Parathyroid adenoma (tissue), 2 donors: ENCODE measurements around the gene RAB20.

Experiments
- H2AFZ ChIP-seq: fragments of 300-600 bp; sonication (generic); one replicate; pipeline ENCODE4 v1.7.0; 2017; ENCODE audit warnings: antibody characterized with exemption, mild to moderate bottlenecking
- H3K27ac ChIP-seq: fragments of 300-600 bp; sonication (generic); one replicate; pipeline ENCODE4 v1.7.0; 2017
- H3K27me3 ChIP-seq: fragments of 300-600 bp; sonication (generic); one replicate; pipeline ENCODE4 v1.7.0; 2017; ENCODE audit warnings: low read length; ENCODE audit not compliant: control insufficient read depth, insufficient read depth
- H3K36me3 ChIP-seq: fragments of 300-600 bp; sonication (generic); one replicate; pipeline ENCODE4 v1.7.0; 2017; ENCODE audit warnings: low read length; ENCODE audit not compliant: control insufficient read depth, insufficient read depth
- H3K4me1 ChIP-seq: fragments of 300-600 bp; sonication (generic); one replicate; pipeline ENCODE4 v1.7.0; 2017; ENCODE audit warnings: control low read depth
- H3K4me2 ChIP-seq: fragments of 300-600 bp; sonication (generic); one replicate; pipeline ENCODE4 v1.7.0; 2017; ENCODE audit warnings: low read length
- H3K4me3 ChIP-seq: fragments of 300-600 bp; sonication (generic); one replicate; pipeline ENCODE4 v1.7.0; 2017; ENCODE audit warnings: low read depth, low read length
- H3K79me2 ChIP-seq: fragments of 300-600 bp; sonication (generic); one replicate; pipeline ENCODE4 v1.7.0; 2017; ENCODE audit warnings: control low read depth
- H3K9ac ChIP-seq: fragments of 300-600 bp; sonication (generic); one replicate; pipeline ENCODE4 v1.7.0; 2017; ENCODE audit warnings: mild to moderate bottlenecking
- H3K9me3 ChIP-seq: fragments of 300-600 bp; sonication (generic); one replicate; pipeline ENCODE4 v1.7.0; 2017; ENCODE audit warnings: low read length; ENCODE audit not compliant: control insufficient read depth
- CTCF ChIP-seq: fragments of 300-600 bp; sonication (generic); IDR thresholded peaks from one replicate; pipeline ENCODE4 v1.7.0; 2017; ENCODE audit warnings: antibody characterized with exemption, mild to moderate bottlenecking
- donor health status: primary hyperparathyroidism.

Gene RAB20

GRCh38 chr13:110576736-110577476 lies 15.4 kb upstream of the RAB20 start:
- Histone ChIP-seq H3K9me3 (no peaks in the 10 kb centered on the region), H3K27ac (no peak overlapping the region), H3K4me3 (no peak overlapping the region), H3K4me1 (no peaks in the 10 kb centered on the region), H3K4me2 (no peak overlapping the region), H3K9ac (no peak overlapping the region), H3K27me3 (no peaks in the 10 kb centered on the region), H3K79me2 (no peaks in the 10 kb centered on the region), H2AFZ (no peak overlapping the region), H3K36me3 (no peaks in the 10 kb centered on the region)
- TF ChIP-seq CTCF = no peak

GRCh38 chr13:110576070-110576394 lies 14.5 kb upstream of the RAB20 start:
- TF ChIP-seq CTCF = no peak
- H3K4me1 ChIP-seq = no peaks in the 10 kb centered on the region
- no peak overlapping the region for H3K4me2 ChIP-seq
- no peak overlapping the region for H3K27ac ChIP-seq
- H3K9ac ChIP-seq = no peak overlapping the region
- H3K36me3 ChIP-seq = no peaks in the 10 kb centered on the region
- no peak overlapping the region for H3K4me3 ChIP-seq
- H3K27me3 ChIP-seq = no peaks in the 10 kb centered on the region
- H3K9me3 ChIP-seq = no peaks in the 10 kb centered on the region
- no peaks in the 10 kb centered on the region for H3K79me2 ChIP-seq
- H2AFZ ChIP-seq = no peak overlapping the region

- Histone ChIP-seq H3K4me2 (no peak overlapping the region), H3K36me3 (no peaks in the 10 kb centered on the region), H3K9ac (no peak overlapping the region), H3K4me3 (no peak overlapping the region), H3K27ac (no peak overlapping the region), H3K79me2 (no peaks in the 10 kb centered on the region), H3K27me3 (no peaks in the 10 kb centered on the region), H3K9me3 (no peaks in the 10 kb centered on the region), H2AFZ (no peak overlapping the region), H3K4me1 (no peaks in the 10 kb centered on the region)
- TF ChIP-seq CTCF = no peak
Observed at GRCh38 chr13:110575322-110576069, 14.0 kb upstream of the RAB20 start.

- no peaks in the 10 kb centered on the region for H3K27me3 ChIP-seq
- no peak overlapping the region for H2AFZ ChIP-seq
- no peak overlapping the region for H3K4me2 ChIP-seq
- H3K4me1 ChIP-seq = no peaks in the 10 kb centered on the region
- no peak overlapping the region for H3K4me3 ChIP-seq
- H3K27ac ChIP-seq = no peak overlapping the region
- TF ChIP-seq CTCF = no peak
- H3K79me2 ChIP-seq = no peaks in the 10 kb centered on the region
- no peak overlapping the region for H3K9ac ChIP-seq
- H3K9me3 ChIP-seq = no peaks in the 10 kb centered on the region
- H3K36me3 ChIP-seq = no peaks in the 10 kb centered on the region
Observed at GRCh38 chr13:110574161-110574560, 12.6 kb upstream of the RAB20 start.

- Histone ChIP-seq H3K27ac (no peak overlapping the region), H3K36me3 (no peaks in the 10 kb centered on the region), H3K9me3 (no peaks in the 10 kb centered on the region), H3K79me2 (no peaks in the 10 kb centered on the region), H3K4me3 (no peak overlapping the region), H3K9ac (no peak overlapping the region), H3K27me3 (no peaks in the 10 kb centered on the region), H3K4me2 (no peak overlapping the region), H3K4me1 (no peaks in the 10 kb centered on the region), H2AFZ (no peak overlapping the region)
- TF ChIP-seq CTCF = no peak
Observed at GRCh38 chr13:110572778-110573118, 11.2 kb upstream of the RAB20 start.
